ENCODE measurements around the gene KRTAP2-4. TPM values are rescaled to one million over a fixed set of nuclear protein-coding genes. Genes with fewer than 3 reads are reported as not detected.
"Not testable (repeated sequence)": the region's sequence is repeated elsewhere in the genome, so short reads cannot be mapped to it uniquely, and the experiment has no call there.

KRTAP2-4 gene
- total and polyA plus RNA-seq, 2 experiments from 2014 or later: not detected

GRCh38 chr17:41071606-41072360 lies 6.1 kb upstream of the KRTAP2-4 start:
- H3K27me3 ChIP-seq: peaks cover 3% of the 10 kb centered on the region
- no peak for DNase-seq (ENCODE audit: low read depth in 1 of 2, low spot score in 1 of 2)
- TF ChIP-seq CTCF (IDR thresholded peaks at IDR 0.05; ENCODE audit: low read depth, low read length): no peak
- H3K4me3 ChIP-seq: no peak overlapping the region
- H3K9me3 ChIP-seq (ENCODE audit: low read depth): no peaks in the 10 kb centered on the region
- H3K4me1 ChIP-seq (ENCODE audit: low read depth): no peaks in the 10 kb centered on the region
- no peak overlapping the region for H3K27ac ChIP-seq
- no peaks in the 10 kb centered on the region for H3K36me3 ChIP-seq

DNA sequence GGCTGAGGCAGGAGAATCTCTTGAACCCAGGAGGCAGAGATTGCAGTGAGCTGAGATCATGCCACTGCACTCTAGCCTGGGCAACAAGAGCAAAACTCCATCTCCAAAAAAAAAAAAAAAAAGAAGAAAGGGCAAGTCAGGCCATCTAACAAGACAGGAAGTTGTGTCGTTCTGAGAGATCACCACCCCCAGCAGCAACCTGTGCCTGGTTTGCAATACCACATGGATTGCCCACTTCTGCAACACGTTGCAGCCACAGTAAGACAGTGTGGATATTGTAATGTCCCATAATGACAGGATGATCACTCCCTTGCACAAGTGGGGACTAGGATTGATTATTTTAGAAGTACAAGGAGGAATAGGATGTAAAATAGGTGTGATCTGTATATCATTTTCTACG lies 3.4 kb upstream of the KRTAP2-4 start:
- H3K4me3 ChIP-seq: no peak overlapping the region
- TF ChIP-seq CTCF (IDR thresholded peaks at IDR 0.05; ENCODE audit: low read depth, low read length): no peak
- no peaks in the 10 kb centered on the region for H3K9me3 ChIP-seq (ENCODE audit: low read depth)
- no peak overlapping the region for H3K27ac ChIP-seq
- H3K4me1 ChIP-seq (ENCODE audit: low read depth): no peaks in the 10 kb centered on the region
- no peaks in the 10 kb centered on the region for H3K36me3 ChIP-seq
- H3K27me3 ChIP-seq: no peaks in the 10 kb centered on the region
- no peak for DNase-seq (ENCODE audit: low read depth in 1 of 2, low spot score in 1 of 2)

DNA sequence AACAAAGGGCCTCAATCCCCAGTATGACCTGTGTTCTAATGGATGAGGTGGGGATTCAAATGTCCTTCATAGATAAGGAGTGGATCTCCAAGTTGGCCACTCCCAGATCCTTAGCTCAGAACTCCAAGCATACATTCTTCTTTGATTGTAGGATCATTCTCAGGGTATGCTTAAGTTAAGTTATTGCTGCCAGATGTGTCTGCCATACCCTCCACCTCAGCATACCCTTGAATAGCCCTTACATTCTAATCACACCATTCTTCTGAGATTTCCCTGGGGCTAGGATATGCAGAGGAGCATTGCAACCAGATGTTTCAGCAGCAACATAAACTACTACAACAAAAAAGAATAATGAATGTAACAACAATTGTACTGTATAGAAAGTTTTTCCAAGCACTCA lies 1.6 kb upstream of the KRTAP2-4 start:
- TF ChIP-seq CTCF (IDR thresholded peaks at IDR 0.05; ENCODE audit: low read depth, low read length): no peak
- H3K27ac ChIP-seq: no peak overlapping the region
- no peaks in the 10 kb centered on the region for H3K36me3 ChIP-seq
- no peak overlapping the region for H3K4me3 ChIP-seq
- H3K9me3 ChIP-seq (ENCODE audit: low read depth): no peaks in the 10 kb centered on the region
- H3K27me3 ChIP-seq: no peaks in the 10 kb centered on the region
- no peaks in the 10 kb centered on the region for H3K4me1 ChIP-seq (ENCODE audit: low read depth)
- no peak for DNase-seq (ENCODE audit: low read depth in 1 of 2, low spot score in 1 of 2)

GRCh38 chr17:41065016-41065689 lies 526 bp downstream of the KRTAP2-4 start:
- H3K27ac ChIP-seq; H3K9me3 ChIP-seq (ENCODE audit: low read depth); DNase-seq (ENCODE audit: low read depth in 1 of 2, low spot score in 1 of 2); H3K27me3 ChIP-seq; H3K4me1 ChIP-seq (ENCODE audit: low read depth); H3K4me3 ChIP-seq; H3K36me3 ChIP-seq: not testable (repeated sequence)

DNA sequence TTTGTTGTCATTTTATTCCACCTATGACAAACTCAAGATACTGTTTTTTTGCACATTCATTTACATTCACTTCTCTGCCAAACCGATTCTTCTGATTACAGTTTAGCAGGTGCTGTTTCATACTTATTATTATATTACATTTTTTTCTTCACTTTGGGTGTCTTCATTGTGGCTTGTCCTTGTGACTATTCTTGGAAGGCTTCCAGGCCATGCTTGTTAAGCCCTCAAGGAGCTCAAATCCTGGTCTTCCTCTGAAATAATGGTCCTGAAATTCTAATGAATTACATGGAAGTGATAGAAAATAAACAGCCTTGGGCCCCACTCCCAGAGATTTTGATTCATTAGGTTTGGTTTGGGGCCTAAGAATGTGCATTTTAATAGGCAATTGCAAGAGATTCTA lies 1.4 kb downstream of the KRTAP2-4 start:
- no peak for TF ChIP-seq CTCF (IDR thresholded peaks at IDR 0.05; ENCODE audit: low read depth, low read length)
- Histone ChIP-seq H3K27me3 (no peaks in the 10 kb centered on the region), H3K9me3 (ENCODE audit: low read depth) (no peaks in the 10 kb centered on the region), H3K27ac (no peak overlapping the region), H3K4me3 (no peak overlapping the region), H3K4me1 (ENCODE audit: low read depth) (no peaks in the 10 kb centered on the region), H3K36me3 (no peaks in the 10 kb centered on the region)
- no peak for DNase-seq (ENCODE audit: low read depth in 1 of 2, low spot score in 1 of 2)

- Histone ChIP-seq H3K4me1 (ENCODE audit: low read depth) (no peaks in the 10 kb centered on the region), H3K27ac (no peak overlapping the region)
- TF ChIP-seq CTCF (IDR thresholded peaks at IDR 0.05; ENCODE audit: low read depth, low read length): no peak
Observed at GRCh38 chr17:41063449-41063848, 2.2 kb downstream of the KRTAP2-4 start.

More at GRCh38 chr17:41063449-41063848, 2.2 kb downstream of the KRTAP2-4 start:
- Histone ChIP-seq H3K27me3 (no peaks in the 10 kb centered on the region), H3K9me3 (ENCODE audit: low read depth) (no peaks in the 10 kb centered on the region), H3K36me3 (no peaks in the 10 kb centered on the region), H3K4me3 (no peak overlapping the region)
- no peak for DNase-seq (ENCODE audit: low read depth in 1 of 2, low spot score in 1 of 2)

Measured in cardiac muscle cell (in vitro differentiated cells and primary cell).